ENCODE measurements around the gene COL4A2. TPM values are rescaled to one million over a fixed set of nuclear protein-coding genes. Genes with fewer than 3 reads are reported as not detected.

COL4A2 gene
- total RNA-seq, 4 donors from 2014 or later = 43.0 to 72.7 (median 53.5) TPM

DNA sequence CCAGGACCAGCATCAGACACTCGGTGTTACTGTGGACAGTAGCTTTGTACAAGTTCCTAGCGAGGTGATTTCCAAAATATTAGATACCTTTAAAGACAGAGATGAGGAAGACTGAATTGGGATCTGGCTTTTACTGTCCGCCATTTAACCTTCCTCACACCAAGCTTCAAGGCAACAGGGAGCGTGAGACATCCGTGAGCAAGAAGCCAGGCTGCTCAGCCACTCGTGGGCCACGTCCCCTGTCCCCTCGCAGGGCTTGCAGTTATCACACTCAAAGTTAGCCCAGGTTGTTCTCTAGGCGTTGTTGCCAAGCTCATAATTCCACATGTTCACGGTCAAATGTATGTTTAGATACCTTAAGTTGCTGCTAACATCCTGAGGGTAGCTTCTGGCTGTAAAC is 102.9 kb downstream of the COL4A2 start:
- H3K27ac ChIP-seq = peak overlapping the region; percentile 8
- no peaks in the 10 kb centered on the region for H3K9me3 ChIP-seq
- H3K4me3 ChIP-seq = no peak overlapping the region
- no peaks in the 10 kb centered on the region for H3K36me3 ChIP-seq
- 79% methylated on average over 10 of the region's 10 CpGs for WGBS
- H3K4me1 ChIP-seq = peaks cover 34% of the 10 kb centered on the region
- no peak for DNase-seq (ENCODE audit: low spot score in 2 of 2)
- TF ChIP-seq POLR2A (IDR thresholded peaks at IDR 0.05) = no peak
- no peak for TF ChIP-seq POLR2AphosphoS5 (IDR thresholded peaks at IDR 0.05)
- H3K27me3 ChIP-seq = no peaks in the 10 kb centered on the region

DNA sequence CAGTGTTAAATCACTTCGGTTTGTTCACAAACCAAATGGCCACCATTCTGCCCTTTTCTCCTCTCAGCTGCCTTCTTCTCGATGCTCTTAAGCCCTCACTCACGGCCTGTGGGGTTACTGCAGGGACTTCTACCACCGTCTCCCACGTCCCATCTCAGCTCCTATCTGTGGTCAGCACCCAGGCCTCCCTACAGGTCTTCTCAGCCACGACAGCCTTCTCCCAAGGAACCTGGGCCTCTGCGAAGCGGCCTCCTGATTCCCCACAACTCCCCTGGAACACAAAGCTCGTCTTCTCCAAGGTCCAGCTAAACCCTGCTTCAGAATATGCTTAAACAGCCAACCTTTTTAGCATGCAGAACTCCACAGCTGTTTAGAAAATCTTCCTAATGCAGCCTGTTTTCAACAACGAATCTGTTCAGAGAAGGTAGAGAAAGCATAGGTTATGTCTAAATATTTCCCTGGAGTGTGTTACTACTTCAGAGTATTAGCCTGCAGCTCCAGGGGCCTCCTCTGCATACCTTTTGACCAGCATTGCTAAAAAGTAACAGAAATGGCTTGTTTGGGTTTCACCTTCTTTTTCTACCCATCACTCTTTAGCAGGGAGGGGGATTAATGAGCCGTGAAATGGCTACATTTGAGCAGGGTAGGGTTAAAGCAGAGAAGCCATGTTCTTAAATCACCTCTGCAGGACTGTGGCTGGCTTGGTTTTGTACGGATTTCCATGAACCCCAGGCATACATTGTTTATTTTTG is 104.0 kb downstream of the COL4A2 start:
- Histone ChIP-seq H3K27ac (peak overlapping the region; percentile 55), H3K9me3 (no peaks in the 10 kb centered on the region), H3K4me3 (no peak overlapping the region), H3K4me1 (peaks cover 44% of the 10 kb centered on the region), H3K36me3 (no peaks in the 10 kb centered on the region), H3K27me3 (no peaks in the 10 kb centered on the region)
- TF ChIP-seq, protein P1, sequence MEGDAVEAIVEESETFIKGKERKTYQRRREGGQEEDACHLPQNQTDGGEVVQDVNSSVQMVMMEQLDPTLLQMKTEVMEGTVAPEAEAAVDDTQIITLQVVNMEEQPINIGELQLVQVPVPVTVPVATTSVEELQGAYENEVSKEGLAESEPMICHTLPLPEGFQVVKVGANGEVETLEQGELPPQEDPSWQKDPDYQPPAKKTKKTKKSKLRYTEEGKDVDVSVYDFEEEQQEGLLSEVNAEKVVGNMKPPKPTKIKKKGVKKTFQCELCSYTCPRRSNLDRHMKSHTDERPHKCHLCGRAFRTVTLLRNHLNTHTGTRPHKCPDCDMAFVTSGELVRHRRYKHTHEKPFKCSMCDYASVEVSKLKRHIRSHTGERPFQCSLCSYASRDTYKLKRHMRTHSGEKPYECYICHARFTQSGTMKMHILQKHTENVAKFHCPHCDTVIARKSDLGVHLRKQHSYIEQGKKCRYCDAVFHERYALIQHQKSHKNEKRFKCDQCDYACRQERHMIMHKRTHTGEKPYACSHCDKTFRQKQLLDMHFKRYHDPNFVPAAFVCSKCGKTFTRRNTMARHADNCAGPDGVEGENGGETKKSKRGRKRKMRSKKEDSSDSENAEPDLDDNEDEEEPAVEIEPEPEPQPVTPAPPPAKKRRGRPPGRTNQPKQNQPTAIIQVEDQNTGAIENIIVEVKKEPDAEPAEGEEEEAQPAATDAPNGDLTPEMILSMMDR (IDR thresholded peaks at IDR 0.05) = no peak
- TF ChIP-seq POLR2A (IDR thresholded peaks at IDR 0.05) (no peak), POLR2AphosphoS5 (IDR thresholded peaks at IDR 0.05) (no peak), EP300 (IDR thresholded peaks at IDR 0.05) (no peak)
- no peak for DNase-seq (ENCODE audit: low spot score in 2 of 2)
- 80% methylated on average over 12 of the region's 12 CpGs for WGBS

DNA sequence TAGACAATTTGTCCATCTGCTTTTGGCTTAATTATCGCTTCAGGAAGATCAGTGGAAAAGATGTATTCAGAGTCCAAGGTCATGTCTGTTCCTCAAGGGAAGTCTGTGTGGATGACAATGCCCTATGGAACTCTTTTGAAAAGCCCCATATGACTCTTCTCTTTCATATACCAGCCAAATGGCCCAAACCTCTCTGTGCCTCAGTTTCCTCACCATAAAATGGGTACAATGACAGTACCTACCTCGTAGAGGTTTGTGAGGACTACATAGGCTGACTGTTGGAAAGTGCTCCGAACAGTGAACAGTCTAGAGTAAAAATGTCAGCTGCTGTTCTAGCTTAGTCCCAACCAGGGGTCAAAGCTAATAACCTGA is 104.6 kb downstream of the COL4A2 start:
- H3K9me3 ChIP-seq = no peaks in the 10 kb centered on the region
- H3K27ac ChIP-seq = peak overlapping the region; percentile 55
- no peak for TF ChIP-seq POLR2A (IDR thresholded peaks at IDR 0.05)
- no peak for DNase-seq (ENCODE audit: low spot score in 2 of 2)
- 89% methylated on average over 2 of the region's 3 CpGs for WGBS
- no peaks in the 10 kb centered on the region for H3K36me3 ChIP-seq
- H3K27me3 ChIP-seq = no peaks in the 10 kb centered on the region
- peaks cover 45% of the 10 kb centered on the region for H3K4me1 ChIP-seq
- no peak overlapping the region for H3K4me3 ChIP-seq

DNA sequence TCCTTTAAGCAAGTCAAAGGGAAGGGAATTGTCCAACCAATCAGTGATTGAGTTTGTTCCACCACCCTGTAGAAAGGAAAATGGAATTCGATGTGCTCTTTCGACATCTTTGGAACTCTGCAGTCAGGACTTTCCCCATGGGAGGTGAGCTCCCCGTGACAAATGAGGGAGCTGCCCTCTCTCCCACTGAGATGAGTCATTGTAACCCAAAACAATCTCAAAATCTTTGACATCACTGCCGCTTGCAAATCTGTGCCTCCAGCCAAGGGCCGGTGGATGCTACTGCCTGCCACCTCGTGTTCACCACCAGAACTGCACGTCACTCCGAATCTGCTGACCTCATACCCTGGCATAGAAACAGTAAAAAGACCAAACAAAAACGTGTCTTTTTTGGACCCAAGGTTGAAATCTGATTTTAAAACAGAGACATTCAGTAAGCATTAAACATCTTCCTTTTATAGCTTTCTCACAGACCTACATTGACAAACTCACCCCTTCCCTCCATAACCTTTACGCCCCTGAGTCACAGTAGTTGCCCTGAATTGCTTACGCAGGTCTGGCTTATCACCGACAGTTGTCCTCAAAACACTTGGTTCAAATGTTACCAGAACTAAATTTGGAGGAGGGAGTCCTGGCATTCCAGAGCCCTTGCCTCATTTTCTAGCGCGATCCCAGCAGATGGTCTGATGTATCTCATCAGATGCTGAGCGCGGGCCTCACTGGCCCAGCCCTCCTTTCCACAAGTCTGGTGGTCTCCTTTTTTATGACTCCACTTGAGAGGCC is 105.2 kb downstream of the COL4A2 start:
- peaks cover 48% of the 10 kb centered on the region for H3K4me1 ChIP-seq
- 32% methylated on average over 16 of the region's 16 CpGs for WGBS

DNA sequence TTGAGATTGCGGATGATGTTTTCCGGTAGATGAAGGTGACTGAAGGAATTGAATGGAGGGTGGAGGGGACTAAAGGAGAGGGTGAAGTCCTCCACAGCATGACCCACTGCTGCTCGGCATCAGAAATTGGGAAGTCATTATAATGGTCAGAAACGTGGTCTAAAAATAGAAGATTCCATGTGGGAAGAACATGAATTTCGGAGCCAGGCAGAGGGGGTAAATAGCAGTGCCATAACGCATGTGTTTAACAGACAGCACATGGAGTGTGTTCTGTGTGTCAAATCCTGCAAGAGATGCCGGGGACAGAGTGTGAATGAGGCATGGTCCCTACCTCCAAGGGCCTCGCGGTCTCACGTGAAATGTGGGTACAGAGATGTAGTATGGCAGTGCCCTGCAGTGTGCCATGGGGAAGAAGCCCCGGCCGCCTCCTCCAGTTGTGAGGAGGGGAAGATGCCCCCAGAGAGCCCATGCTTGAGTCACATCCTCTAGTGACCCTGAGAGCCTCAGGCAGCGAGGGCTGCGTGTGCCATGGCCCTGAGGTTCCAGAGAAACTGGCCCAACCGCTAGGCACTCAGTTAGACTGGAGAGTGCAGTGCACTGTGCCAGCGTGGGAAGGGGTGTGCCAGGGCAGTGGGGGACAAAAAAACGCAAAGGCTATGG is 106.1 kb downstream of the COL4A2 start:
- Histone ChIP-seq H3K9me3 (no peaks in the 10 kb centered on the region), H3K4me3 (no peak overlapping the region), H3K27me3 (no peaks in the 10 kb centered on the region), H3K27ac (peak overlapping the region; percentile 38), H3K36me3 (no peaks in the 10 kb centered on the region), H3K4me1 (peaks cover 40% of the 10 kb centered on the region)
- no peak for DNase-seq (ENCODE audit: low spot score in 2 of 2)
- WGBS = 81% methylated on average over 13 of the region's 17 CpGs
- TF ChIP-seq, protein P1 (IDR thresholded peaks at IDR 0.05) = no peak
- TF ChIP-seq POLR2A (IDR thresholded peaks at IDR 0.05) = no peak
- no peak for TF ChIP-seq POLR2AphosphoS5 (IDR thresholded peaks at IDR 0.05)
- no peak for TF ChIP-seq EP300 (IDR thresholded peaks at IDR 0.05)

More for the DNA sequence above, 105.2 kb downstream of the COL4A2 start:
- H3K9me3 ChIP-seq = no peaks in the 10 kb centered on the region
- TF ChIP-seq POLR2AphosphoS5 (IDR thresholded peaks at IDR 0.05) = peak; percentile 53 to 94 (median 89)
- TF ChIP-seq, protein P1 (IDR thresholded peaks at IDR 0.05) = peak; percentile 93 to 95
- no peak for TF ChIP-seq POLR2A (IDR thresholded peaks at IDR 0.05)
- TF ChIP-seq EP300 (IDR thresholded peaks at IDR 0.05) = peak; percentile 83
- no peaks in the 10 kb centered on the region for H3K27me3 ChIP-seq
- peak; percentile 90 to 93 for DNase-seq (ENCODE audit: low spot score in 2 of 2)
- H3K27ac ChIP-seq = peak overlapping the region; percentile 55
- no peak overlapping the region for H3K4me3 ChIP-seq
- no peaks in the 10 kb centered on the region for H3K36me3 ChIP-seq

DNA sequence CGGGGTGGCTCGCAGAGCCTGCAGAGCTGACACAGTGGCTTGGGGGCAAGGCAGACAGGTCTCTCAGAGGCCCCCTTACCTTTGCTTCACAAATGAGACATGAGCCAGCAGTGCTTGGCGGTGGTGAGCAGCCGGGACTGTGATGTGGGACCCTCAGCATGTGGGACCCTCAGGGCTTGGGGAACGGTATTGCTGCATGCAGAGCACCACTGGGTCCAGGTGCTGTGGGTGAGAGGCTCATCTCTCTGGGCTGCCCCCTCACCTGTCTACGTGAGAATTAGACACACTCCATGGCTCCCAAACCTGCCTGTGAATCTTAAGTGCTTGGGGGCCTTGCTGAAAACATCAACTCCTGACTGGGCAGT is 106.6 kb downstream of the COL4A2 start:
- H3K27me3 ChIP-seq = no peaks in the 10 kb centered on the region
- 61% methylated on average over 6 of the region's 6 CpGs for WGBS
- DNase-seq (ENCODE audit: low spot score in 2 of 2) = no peak
- peaks cover 39% of the 10 kb centered on the region for H3K4me1 ChIP-seq
- H3K27ac ChIP-seq = peak overlapping the region; percentile 38
- H3K36me3 ChIP-seq = no peaks in the 10 kb centered on the region
- TF ChIP-seq, protein P1 (IDR thresholded peaks at IDR 0.05) = no peak
- no peak for TF ChIP-seq POLR2A (IDR thresholded peaks at IDR 0.05)
- no peak for TF ChIP-seq POLR2AphosphoS5 (IDR thresholded peaks at IDR 0.05)
- TF ChIP-seq EP300 (IDR thresholded peaks at IDR 0.05) = no peak
- no peak overlapping the region for H3K4me3 ChIP-seq
- no peaks in the 10 kb centered on the region for H3K9me3 ChIP-seq

All from suprapubic skin (tissue), 4 donors.